ENCODE data around the gene NR3C2. TPM values are rescaled to one million over a fixed set of nuclear protein-coding genes. Genes with fewer than 3 reads are reported as not detected.

The NR3C2 gene
- total and polyA plus RNA-seq, 4 donors, result 2.8 to 43.9 (median 11.5) TPM

DNA sequence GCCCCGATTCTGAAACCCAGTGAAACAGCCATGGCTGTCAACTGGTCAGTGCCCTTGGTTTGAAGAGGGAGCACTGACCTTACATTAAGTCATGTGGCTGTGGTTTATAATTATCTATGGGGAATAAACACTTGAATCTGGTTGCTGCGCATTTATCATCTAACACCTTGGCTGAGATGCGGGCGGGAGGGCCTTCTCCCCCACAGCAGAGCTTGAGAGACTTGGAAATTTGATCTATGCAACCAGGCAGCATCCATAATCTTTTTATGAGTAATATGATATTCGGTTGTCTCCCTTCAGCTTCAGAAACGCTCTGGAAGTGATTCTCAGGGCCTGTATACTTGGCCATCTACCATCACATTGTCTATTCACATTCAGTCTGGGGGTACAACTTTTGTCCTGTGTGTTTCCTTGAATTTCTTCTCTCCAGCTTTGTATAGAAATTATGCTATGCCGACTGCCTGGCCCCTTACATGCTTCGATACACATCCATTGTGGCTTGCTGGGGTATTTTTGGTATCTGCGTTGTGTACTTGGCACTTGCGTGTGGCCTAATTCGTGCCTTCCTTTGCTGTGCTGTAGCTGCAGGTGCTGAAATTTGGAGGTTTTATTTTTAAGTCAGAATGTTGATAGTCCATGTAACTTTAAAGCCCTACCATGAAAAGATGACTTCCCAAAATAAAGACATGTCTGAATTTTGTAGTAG lies 388.8 kb downstream of the NR3C2 start:
- Histone ChIP-seq H3K36me3 (ENCODE audit: control insufficient read depth in 4 of 4, insufficient read depth in 4 of 4, low read length in 4 of 4) (peaks cover 0 to 1% (median 0%) of the 10 kb centered on the region in 4 donors), H3K9me3 (ENCODE audit: control insufficient read depth in 4 of 4, insufficient read depth in 3 of 4, low read length in 3 of 4) (no peaks in the 10 kb centered on the region), H3K4me1 (ENCODE audit: control insufficient read depth in 5 of 5, insufficient read depth in 5 of 5, low read length in 5 of 5) (peaks cover 0 to 13% (median 0%) of the 10 kb centered on the region in 5 donors), H3K27me3 (ENCODE audit: control insufficient read depth in 3 of 3, insufficient read depth in 3 of 3, low read length in 2 of 3) (no peaks in the 10 kb centered on the region), H3K4me3 (no peak overlapping the region), H3K27ac (ENCODE audit: low read depth in 1 of 2, low read length in 1 of 2) (peak overlapping the region in 1 of 2 donors; percentile 38), H3K9ac (ENCODE audit: insufficient read depth in 1 of 2, low read length in 2 of 2) (no peak overlapping the region)
- 90 to 93% methylated on average over 11 of the region's 11 CpGs for WGBS, 2 donors
- TF ChIP-seq CTCF (IDR thresholded peaks at IDR 0.05; ENCODE audit: control extremely low read depth, extremely low read depth), result no peak
- no peak for DNase-seq
- no peak for ATAC-seq (ENCODE audit: insufficient read depth, low FRiP score)

DNA sequence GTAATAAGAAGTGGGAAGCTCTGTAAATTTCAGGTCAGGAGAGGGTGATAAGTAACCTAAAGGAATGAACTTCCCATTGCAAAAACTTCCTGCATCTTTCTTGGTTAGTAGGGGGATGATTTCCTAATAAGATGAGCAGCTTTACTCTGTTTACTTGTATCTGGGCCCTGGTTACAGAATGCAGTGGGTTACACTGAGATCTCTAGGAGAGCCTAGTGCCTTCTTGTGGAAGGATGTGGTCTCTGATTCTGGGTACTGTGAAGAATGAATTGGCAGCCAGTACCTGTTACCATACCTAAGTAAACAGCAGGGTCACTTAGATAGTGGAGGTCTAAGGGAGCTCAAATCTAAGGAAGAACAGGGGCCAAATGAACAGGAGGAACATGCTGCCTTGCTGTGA lies 389.8 kb downstream of the NR3C2 start:
- no peaks in the 10 kb centered on the region for H3K9me3 ChIP-seq (ENCODE audit: control insufficient read depth in 4 of 4, insufficient read depth in 3 of 4, low read length in 3 of 4)
- H3K4me1 ChIP-seq (ENCODE audit: control insufficient read depth in 5 of 5, insufficient read depth in 5 of 5, low read length in 5 of 5), result peaks cover 0 to 13% (median 0%) of the 10 kb centered on the region in 5 donors
- no peak overlapping the region for H3K9ac ChIP-seq (ENCODE audit: insufficient read depth in 1 of 2, low read length in 2 of 2)
- ATAC-seq (ENCODE audit: insufficient read depth, low FRiP score), result no peak
- no peak overlapping the region for H3K4me3 ChIP-seq
- peaks cover 0 to 2% (median 0%) of the 10 kb centered on the region in 4 donors for H3K36me3 ChIP-seq (ENCODE audit: control insufficient read depth in 4 of 4, insufficient read depth in 4 of 4, low read length in 4 of 4)
- peak overlapping the region in 1 of 2 donors; percentile 38 for H3K27ac ChIP-seq (ENCODE audit: low read depth in 1 of 2, low read length in 1 of 2)
- TF ChIP-seq CTCF (IDR thresholded peaks at IDR 0.05; ENCODE audit: control extremely low read depth, extremely low read depth), result no peak
- no peaks in the 10 kb centered on the region for H3K27me3 ChIP-seq (ENCODE audit: control insufficient read depth in 3 of 3, insufficient read depth in 3 of 3, low read length in 2 of 3)
- no peak for DNase-seq

GRCh38 chr4:148051403-148051802 lies 390.8 kb downstream of the NR3C2 start:
- no peak overlapping the region for H3K9ac ChIP-seq (ENCODE audit: insufficient read depth in 1 of 2, low read length in 2 of 2)
- 79% methylated on average over 4 of the region's 4 CpGs for WGBS, 2 donors

More at GRCh38 chr4:148051403-148051802, 390.8 kb downstream of the NR3C2 start:
- Histone ChIP-seq H3K36me3 (ENCODE audit: control insufficient read depth in 4 of 4, insufficient read depth in 4 of 4, low read length in 4 of 4) (peaks cover 0 to 2% (median 0%) of the 10 kb centered on the region in 4 donors), H3K9me3 (ENCODE audit: control insufficient read depth in 4 of 4, insufficient read depth in 3 of 4, low read length in 3 of 4) (no peaks in the 10 kb centered on the region), H3K27me3 (ENCODE audit: control insufficient read depth in 3 of 3, insufficient read depth in 3 of 3, low read length in 2 of 3) (no peaks in the 10 kb centered on the region), H3K4me1 (ENCODE audit: control insufficient read depth in 5 of 5, insufficient read depth in 5 of 5, low read length in 5 of 5) (peaks cover 0 to 13% (median 0%) of the 10 kb centered on the region in 5 donors), H3K4me3 (no peak overlapping the region), H3K27ac (ENCODE audit: low read depth in 1 of 2, low read length in 1 of 2) (no peak overlapping the region)
- no peak for ATAC-seq (ENCODE audit: insufficient read depth, low FRiP score)
- DNase-seq, result no peak
- no peak for TF ChIP-seq CTCF (IDR thresholded peaks at IDR 0.05; ENCODE audit: control extremely low read depth, extremely low read depth)

Data from lung (tissue), 12 donors.